H1 (cell line): Measurements from ENCODE around the gene TPH2. TPM values are rescaled to one million over a fixed set of nuclear protein-coding genes. Genes with fewer than 3 reads are reported as not detected.

Experiments
- SIX5 ChIP-seq: IDR thresholded peaks from 2 replicates; pipeline ENCODE4 v1.6.1; 2011; ENCODE audit warnings: mild to moderate bottlenecking, low read depth, low read length
- polyA plus RNA-seq, 7 experiments: library from polyadenylated mRNA; depleted of rRNA in 3 of 7; stranded (reverse) in 5 of 7; unstranded in 2 of 7; fragments of >200 nt in 5 of 7; fragments of 200-250 nt in 2 of 7; gene quantifications; 1 replicate in 5 of 7; 2 replicates in 1 of 7; 4 replicates in 1 of 7; pipeline versions ENCODE4 v1.2.1 to v1.2.3, GENCODE V29; 2011 to 2013; ENCODE audit warnings: missing spikeins in 2 of 7, mixed read lengths in 2 of 7
- total RNA-seq: library from RNA; stranded (reverse); fragmentation: NEBNext Ultra II Directional; extraction: Animal tissue kit (Norgen Biotek cat#: 25700); gene quantifications from 2 replicates; pipeline ENCODE4 v1.2.1, GENCODE V29; 2021

TPH2 gene
- total and polyA plus RNA-seq, 2 of the 8 experiments (the other 6 are each of a cell fraction or from before 2014, with no cell fraction given): 0.57 to 1.1 TPM

DNA sequence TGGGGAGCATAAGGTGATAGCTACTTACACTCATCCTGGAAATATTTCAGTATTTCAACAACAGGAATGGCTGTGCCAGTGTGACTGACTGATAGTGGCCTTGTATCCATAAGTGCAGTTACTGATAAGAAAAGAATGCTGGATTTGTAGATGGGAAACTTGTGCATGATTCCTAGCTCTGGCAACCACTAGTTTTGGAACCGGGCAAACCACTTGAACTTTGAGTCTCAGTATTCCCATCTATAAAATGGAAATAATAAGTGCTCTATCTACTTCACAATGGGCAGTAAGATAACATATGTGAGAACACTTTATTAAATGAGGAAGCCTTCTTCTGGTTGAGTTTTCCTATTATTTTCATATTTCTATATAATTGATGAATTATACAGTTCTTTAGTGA, 77.2 kb downstream of the TPH2 start (continued):
- no peak for TF ChIP-seq SIX5
- TF ChIP-seq, all 59 proteins: peak for 0
